HG02943 (cell line): ENCODE results near the gene TUBA4B.

Source experiments
- ATAC-seq: cut with Tn5 transposase; IDR thresholded peaks from one replicate; pipeline ENCODE4 v1.9.1; 2021; ENCODE audit warnings: mild to moderate bottlenecking, low read depth, moderate library complexity; ENCODE audit not compliant: unreplicated experiment

Gene TUBA4B

DNA sequence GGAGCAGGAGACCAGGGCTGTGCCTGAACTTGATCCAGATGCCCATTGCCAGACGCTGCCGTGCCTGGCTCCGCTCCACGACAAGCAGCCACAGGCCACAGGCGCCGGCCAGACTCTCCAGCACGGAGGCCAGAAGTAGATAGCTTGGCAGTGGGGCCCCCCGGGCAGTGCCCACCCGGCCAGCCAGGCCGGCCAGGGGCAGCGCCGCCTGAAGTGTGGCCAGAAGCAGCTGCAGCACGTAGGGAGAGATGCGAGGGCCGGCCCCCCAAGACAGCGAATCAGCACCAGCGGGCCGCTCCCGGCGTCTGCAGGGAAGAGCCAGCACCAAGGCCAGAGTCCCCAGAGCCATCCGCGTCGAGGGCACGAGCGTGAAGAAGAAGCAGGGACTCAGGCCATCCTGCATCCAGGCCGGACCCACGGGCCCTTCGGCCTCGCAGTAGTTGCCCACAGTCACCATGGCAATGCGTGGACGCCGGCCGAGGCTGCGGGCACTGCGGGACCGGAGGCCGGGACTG is 34.8 kb upstream of the TUBA4B start:
- ATAC-seq = peak; percentile 29

DNA sequence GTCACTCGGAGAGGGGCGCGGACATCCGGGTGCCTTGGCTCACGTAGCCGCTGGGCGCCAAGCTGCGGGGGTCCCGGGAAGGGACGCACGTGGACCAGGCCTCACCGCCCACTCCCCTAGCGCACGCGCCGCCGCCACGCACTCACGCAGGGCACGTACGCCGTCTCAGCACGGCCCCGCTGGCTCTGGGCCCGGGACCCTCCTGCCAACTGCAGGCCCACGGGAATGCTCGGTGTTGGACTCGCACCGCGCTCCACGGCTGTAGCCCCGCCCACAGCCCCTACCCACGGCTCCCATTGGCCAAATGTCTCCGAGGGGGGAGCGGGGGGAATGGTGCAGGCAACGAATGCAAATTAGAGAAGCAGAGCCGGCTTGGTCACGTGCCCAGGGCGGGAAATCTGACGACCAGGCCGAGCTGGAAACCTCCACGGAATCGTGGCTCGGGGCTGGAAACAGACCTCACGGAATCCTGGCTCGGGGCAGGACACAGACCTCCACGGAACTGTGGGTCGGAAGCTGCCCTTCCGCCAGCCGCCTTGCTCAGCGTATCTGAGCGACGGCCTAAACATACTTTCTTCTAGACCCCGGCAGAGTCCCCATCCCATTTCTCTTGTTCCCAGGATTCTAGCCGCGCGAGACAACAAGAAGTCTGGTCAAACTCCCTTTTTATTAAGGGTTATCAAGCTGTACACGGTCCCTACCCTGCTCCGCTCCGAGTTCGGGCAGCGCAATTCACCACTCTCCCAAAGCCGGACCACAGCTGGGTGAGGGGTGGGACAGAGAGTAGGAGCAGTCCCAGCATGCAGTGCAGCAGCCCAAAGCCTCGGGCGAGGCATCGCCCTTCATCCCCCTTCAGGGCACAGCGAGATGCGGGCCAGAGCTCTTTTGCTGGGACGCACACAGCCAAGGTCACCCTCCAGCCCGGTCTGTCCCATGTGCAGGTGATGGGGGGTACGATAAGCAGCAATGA is 34.0 kb upstream of the TUBA4B start, which contains the start of gene ABCB6:
Gene ABCB6 (minus strand): TSS at position 227 of the 970 bp plus-strand sequence. CDS start 285 bp downstream, outside the sequence.
- ATAC-seq = peak; percentile 67

GRCh38 chr2:219219784-219220532 is 33.1 kb upstream of the TUBA4B start:
- no peak for ATAC-seq

- no peak for ATAC-seq
These were observed 32.2 kb upstream of the TUBA4B start for GRCh38 chr2:219220652-219221402.

- ATAC-seq = no peak
These were observed 31.0 kb upstream of the TUBA4B start for GRCh38 chr2:219221957-219222518.

- no peak for ATAC-seq
These were observed 29.0 kb upstream of the TUBA4B start for GRCh38 chr2:219223831-219224610.

- no peak for ATAC-seq
These were observed 27.7 kb upstream of the TUBA4B start for GRCh38 chr2:219225350-219225749.

GRCh38 chr2:219228041-219228910 is 24.8 kb upstream of the TUBA4B start:
- ATAC-seq = no peak

GRCh38 chr2:219228911-219229304 is 24.1 kb upstream of the TUBA4B start:
- peak; percentile 15 for ATAC-seq

GRCh38 chr2:219229305-219230058 is 23.6 kb upstream of the TUBA4B start, which contains the start of the genes ANKZF1 and ATG9A:
TSS of gene ANKZF1 (plus strand) at chr2:219229806. CDS start at chr2:219230258, 452 bp downstream.
TSS of gene ATG9A (minus strand) at chr2:219229636. CDS start at chr2:219228024, 1,612 bp downstream.
- ATAC-seq = peak; percentile 97

- ATAC-seq = no peak
These were observed 22.9 kb upstream of the TUBA4B start for GRCh38 chr2:219230059-219230540.

DNA sequence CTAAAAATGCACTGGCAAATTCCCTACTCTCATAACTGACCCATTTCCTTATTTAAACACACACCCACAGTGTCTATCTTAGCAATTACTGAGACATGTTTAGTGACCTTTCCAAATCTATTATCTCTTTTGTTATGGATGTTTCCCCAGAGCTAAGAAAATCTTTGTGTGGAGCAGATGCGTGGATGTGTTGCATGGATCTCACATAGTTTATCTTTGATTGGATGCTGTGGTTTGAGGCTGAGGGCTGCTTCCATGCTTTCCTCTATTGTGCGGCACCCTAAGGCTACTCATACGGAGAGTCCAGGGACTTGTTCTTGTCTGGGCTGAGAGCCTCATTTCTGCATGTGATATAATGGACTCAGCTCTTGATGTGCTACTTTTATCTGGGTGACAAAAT is 18.7 kb upstream of the TUBA4B start:
- ATAC-seq = no peak

- no peak for ATAC-seq
These were observed 9.7 kb upstream of the TUBA4B start for GRCh38 chr2:219243291-219243761.

DNA sequence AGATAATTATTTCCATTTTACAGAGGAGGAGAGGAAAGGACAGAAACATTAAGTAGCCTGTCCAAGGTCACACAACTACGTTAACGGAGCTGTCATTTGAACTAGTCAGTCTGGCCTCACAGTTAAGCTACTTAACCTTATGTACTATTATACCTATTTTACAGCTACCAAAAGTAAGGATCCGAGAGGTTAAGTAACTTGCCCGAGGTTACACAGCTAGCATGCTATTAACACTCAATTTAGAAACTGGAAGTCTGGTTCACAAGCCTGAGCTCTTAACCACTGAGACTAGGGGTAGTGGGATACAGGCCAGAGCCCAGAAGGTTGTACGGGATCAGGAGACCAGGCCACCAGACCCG is 8.3 kb upstream of the TUBA4B start:
- no peak for ATAC-seq

DNA sequence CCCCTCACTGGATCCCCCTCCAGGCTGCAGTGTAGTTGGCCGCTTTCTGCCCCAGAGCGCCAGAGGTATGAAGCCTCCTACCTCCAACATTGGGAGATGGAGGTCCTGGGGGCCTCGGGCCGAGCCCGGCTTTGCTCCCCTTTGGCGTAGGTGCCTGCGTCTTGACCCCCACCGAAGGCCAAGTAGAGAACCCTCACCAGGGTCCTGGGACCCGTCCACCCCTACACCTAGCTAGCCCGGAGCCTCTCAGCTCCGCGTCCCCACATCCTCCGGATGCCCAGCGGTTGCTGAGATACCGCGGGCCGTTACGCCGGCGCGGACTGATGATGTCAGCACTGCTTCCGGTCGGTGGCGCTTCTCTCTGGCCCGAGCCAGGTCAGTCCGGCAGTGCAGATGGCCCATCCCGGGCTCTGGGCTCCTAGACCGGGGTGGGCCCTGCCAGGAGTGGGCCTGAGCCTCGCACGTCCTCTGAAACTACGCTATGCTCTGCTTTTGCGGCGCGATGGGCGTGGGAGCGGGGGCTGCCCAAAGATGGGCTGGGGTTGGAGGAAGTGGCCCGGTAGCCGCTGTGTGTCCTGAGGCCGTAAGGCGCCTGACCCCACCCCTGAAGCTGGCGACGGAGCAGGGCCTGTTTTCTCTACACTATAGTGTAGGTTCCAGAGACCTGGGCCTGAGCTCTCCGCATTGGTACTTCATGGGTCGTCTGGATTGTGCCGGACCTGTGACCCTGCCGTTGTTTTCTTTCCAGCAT is 7.7 kb upstream of the TUBA4B start, which contains the start of the genes GLB1L and STK16:
Gene GLB1L (minus strand): TSS at position 297 of the 751 bp plus-strand sequence. CDS start 1,871 bp downstream, outside the sequence.
Gene STK16 (plus strand): TSS at position 332 of the 751 bp plus-strand sequence. CDS start 521 bp downstream, outside the sequence.
- ATAC-seq = peak; percentile 47

DNA sequence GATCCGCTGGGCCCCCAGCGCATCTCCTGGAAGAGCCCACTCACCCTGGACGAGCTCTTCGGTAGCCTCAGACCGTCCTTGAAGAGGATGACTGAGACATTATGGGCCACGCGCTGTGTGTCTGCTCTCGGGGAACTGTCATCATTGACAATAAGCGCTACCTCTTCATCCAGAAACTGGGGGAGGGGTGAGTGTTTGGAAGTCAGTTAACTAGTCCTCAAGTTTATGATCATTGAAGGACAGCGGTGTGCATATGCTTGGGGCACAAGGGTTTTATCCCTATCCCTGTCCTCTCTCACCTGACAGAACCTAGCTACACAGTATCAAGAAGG is 7.2 kb upstream of the TUBA4B start:
- ATAC-seq = no peak
